K562 (cell line): ENCODE data around the gene RASSF6. TPM values are rescaled to one million over a fixed set of nuclear protein-coding genes. Genes with fewer than 3 reads are reported as not detected.

ENCODE experiments used
- ADNP ChIP-seq: fragments of 200-800 bp; sonication (Bioruptor generic); IDR thresholded peaks from 2 replicates; pipeline ENCODE4 v1.6.1; 2016; ENCODE audit warnings: missing genetic modification characterization, missing compliant biosample characterization
- C11orf30 ChIP-seq: fragments of 450-650 bp; IDR thresholded peaks from 2 replicates; pipeline ENCODE4 v1.6.1; 2016; ENCODE audit warnings: low read depth, mild to moderate bottlenecking
- CBFA2T3 ChIP-seq: fragments of 450-650 bp; IDR thresholded peaks from 2 replicates; pipeline ENCODE4 v1.6.1; 2017
- CBX3 ChIP-seq, 2 experiments: IDR thresholded peaks; 1 replicate in 1 of 2; 2 replicates in 1 of 2; pipeline ENCODE4 v1.6.1; 2012; ENCODE audit warnings: inconsistent platforms in 2 of 2, low read length in 2 of 2, borderline replicate concordance in 1 of 2, control low read depth in 1 of 2
- DACH1 ChIP-seq: fragments of 450-650 bp; IDR thresholded peaks from 2 replicates; pipeline ENCODE4 v1.6.1; 2018; ENCODE audit not compliant: partially characterized antibody
- ELF4 ChIP-seq: fragments of 450-650 bp; formaldehyde crosslinking; IDR thresholded peaks from 2 replicates; pipeline ENCODE4 v1.4.0; 2022; ENCODE audit warnings: missing genetic modification characterization
- EP300 ChIP-seq: IDR thresholded peaks from 2 replicates; pipeline ENCODE4 v1.6.1; 2012; ENCODE audit warnings: low read length, improper control_type of control experiment
- FOXK2 ChIP-seq, 2 experiments: fragments of 450-650 bp; IDR thresholded peaks in 1 of 2; conservative IDR thresholded peaks in 1 of 2; 2 replicates each; pipeline ENCODE4 v1.6.1; 2016; ENCODE audit warnings: low read depth in 2 of 2, mild to moderate bottlenecking in 1 of 2
- HNRNPK ChIP-seq: fragments of 200-400 bp; formaldehyde crosslinking; IDR thresholded peaks from one replicate; pipeline ENCODE4 v1.6.1; 2018; ENCODE audit warnings: mild to moderate bottlenecking, low read depth, low read length; ENCODE audit not compliant: poor library complexity, severe bottlenecking
- JUND ChIP-seq, 2 experiments: IDR thresholded peaks; 2 replicates in 1 of 2; 3 replicates in 1 of 2; pipeline ENCODE4 v1.6.1; 2011; ENCODE audit warnings: borderline replicate concordance in 2 of 2, low read depth in 2 of 2, low read length in 2 of 2, improper control_type of control experiment in 1 of 2, missing biosample characterization in 1 of 2, missing genetic modification characterization in 1 of 2, missing genetic modification reagents in 1 of 2
- MAFK ChIP-seq: IDR thresholded peaks from 2 replicates; pipeline ENCODE4 v1.6.1; 2011; ENCODE audit warnings: low read length, improper control_type of control experiment
- MAZ ChIP-seq, 2 experiments: fragments of 450-650 bp in 1 of 2; sonication (generic) in 1 of 2; formaldehyde crosslinking; IDR thresholded peaks in 1 of 2; conservative IDR thresholded peaks in 1 of 2; 2 replicates each; pipeline versions ENCODE4 v1.4.0 to v1.5.0; 2020; ENCODE audit warnings: mild to moderate bottlenecking in 1 of 2, missing genetic modification reagents in 1 of 2
- MBD2 ChIP-seq: sonication (generic); IDR thresholded peaks from 2 replicates; pipeline ENCODE4 v1.6.1; 2016; ENCODE audit warnings: low read depth, borderline replicate concordance
- MCM5 ChIP-seq: fragments of 450-650 bp; IDR thresholded peaks from 2 replicates; pipeline ENCODE4 v1.6.1; 2016; ENCODE audit warnings: low read depth
- NFE2 ChIP-seq: IDR thresholded peaks from 2 replicates; pipeline ENCODE4 v1.6.1; 2014; ENCODE audit warnings: antibody characterized with exemption, low read depth
- RCOR1 ChIP-seq, 2 experiments: IDR thresholded peaks; 2 replicates each; pipeline ENCODE4 v1.6.1; 2012; ENCODE audit warnings: low read depth in 2 of 2, low read length in 2 of 2, borderline replicate concordance in 1 of 2, improper control_type of control experiment in 1 of 2
- SMARCA4 ChIP-seq: fragments of 450-650 bp; IDR thresholded peaks from 2 replicates; pipeline ENCODE4 v1.6.1; 2016
- SOX6 ChIP-seq: fragments of 450-650 bp; IDR thresholded peaks from 2 replicates; pipeline ENCODE4 v1.6.1; 2014; ENCODE audit warnings: mild to moderate bottlenecking
- TCF3 ChIP-seq: sonication (generic); formaldehyde crosslinking; IDR thresholded peaks from 2 replicates; pipeline ENCODE4 v1.4.0; 2020; ENCODE audit warnings: mild to moderate bottlenecking, missing genetic modification reagents
- TFAP4 ChIP-seq: sonication (generic); formaldehyde crosslinking; IDR thresholded peaks from 2 replicates; pipeline ENCODE4 v1.8.0; 2022; ENCODE audit warnings: missing genetic modification reagents, mild to moderate bottlenecking, moderate library complexity, borderline replicate concordance
- U2AF2 ChIP-seq: fragments of 200-400 bp; formaldehyde crosslinking; optimal IDR thresholded peaks from 2 replicates; pipeline ENCODE3; 2017; ENCODE audit warnings: low read depth, mild to moderate bottlenecking, low read length
- ZEB2 ChIP-seq: fragments of 450-650 bp; IDR thresholded peaks from 2 replicates; pipeline ENCODE4 v1.6.1; 2016
- ZNF146 ChIP-seq: IDR thresholded peaks from one replicate; pipeline ENCODE4 v1.6.1; 2018; ENCODE audit warnings: missing compliant biosample characterization; ENCODE audit not compliant: unreplicated experiment
- ZNF224 ChIP-seq: sonication (generic); formaldehyde crosslinking; IDR thresholded peaks from 2 replicates; pipeline ENCODE4 v1.8.0; 2022; ENCODE audit warnings: mild to moderate bottlenecking, missing genetic modification reagents
- ZNF316 ChIP-seq: fragments of 450-650 bp; IDR thresholded peaks from 2 replicates; pipeline ENCODE4 v1.6.1; 2016
- polyA plus RNA-seq, 8 experiments: library from polyadenylated mRNA; depleted of rRNA in 4 of 8; stranded (reverse) in 5 of 8; unstranded in 3 of 8; fragments of >200 nt; fragmentation: Nextera tagmentation in 2 of 8; fragmentation: Illumina TruSeq in 1 of 8; extraction: Ambion mirVana in 2 of 8; extraction: Trizol in 1 of 8; gene quantifications; 2 replicates each; pipeline versions ENCODE4 v1.2.1 to v1.2.3, GENCODE V29; 2011 to 2014; ENCODE audit warnings: inconsistent platforms in 1 of 8, missing spikeins in 1 of 8
- total RNA-seq, 7 experiments: library from RNA; depleted of rRNA in 6 of 7; stranded (reverse); fragments of >200 nt in 6 of 7; fragmentation: Illumina TruSeq in 2 of 7; extraction: Trizol in 2 of 7; gene quantifications; 2 replicates each; pipeline versions ENCODE4 v1.2.1 to v1.2.3, GENCODE V29; 2011 to 2021; ENCODE audit warnings: low replicate concordance in 1 of 7
- TF ChIP-seq, protein P1 (sequence below): fragments of 200-800 bp; sonication (Bioruptor generic); IDR thresholded peaks from 2 replicates; pipeline ENCODE4 v1.6.1; 2016; ENCODE audit warnings: missing genetic modification characterization, missing compliant biosample characterization

The RASSF6 gene
- total and polyA plus RNA-seq, 9 of the 15 experiments (the other 6 are each of a cell fraction or from before 2014, with no cell fraction given), result under 0.01 to 0.25 (median 0.06) TPM; not detected in 1

- peak; percentile 68 for TF ChIP-seq JUND (IDR thresholded peaks at IDR 0.05; ENCODE audit: borderline replicate concordance, low read depth, low read length)
- peak; percentile 67; the same call in 1 of the 3 replicates for TF ChIP-seq JUND (tag; IDR thresholded peaks at IDR 0.05; ENCODE audit: borderline replicate concordance, low read depth, low read length)
- TF ChIP-seq ZNF146 (CRISPR knock-in tag), result no peak
- TF ChIP-seq SOX6, result no peak; the same call in none of the 2 replicates
- TF ChIP-seq TCF3 (CRISPR knock-in tag), result no peak
- peak; percentile 52; the same call in 1 of the 2 replicates for TF ChIP-seq ZEB2
- TF ChIP-seq EP300, result peak; percentile 11; the same call in 1 of the 2 replicates
- peak; percentile 44 for TF ChIP-seq DACH1
- peak; percentile 87 for TF ChIP-seq MAFK
- peak; percentile 92 for TF ChIP-seq C11orf30
- no peak for TF ChIP-seq ADNP (tag)
- TF ChIP-seq ELF4 (CRISPR knock-in tag), result no peak
- TF ChIP-seq, protein P1, sequence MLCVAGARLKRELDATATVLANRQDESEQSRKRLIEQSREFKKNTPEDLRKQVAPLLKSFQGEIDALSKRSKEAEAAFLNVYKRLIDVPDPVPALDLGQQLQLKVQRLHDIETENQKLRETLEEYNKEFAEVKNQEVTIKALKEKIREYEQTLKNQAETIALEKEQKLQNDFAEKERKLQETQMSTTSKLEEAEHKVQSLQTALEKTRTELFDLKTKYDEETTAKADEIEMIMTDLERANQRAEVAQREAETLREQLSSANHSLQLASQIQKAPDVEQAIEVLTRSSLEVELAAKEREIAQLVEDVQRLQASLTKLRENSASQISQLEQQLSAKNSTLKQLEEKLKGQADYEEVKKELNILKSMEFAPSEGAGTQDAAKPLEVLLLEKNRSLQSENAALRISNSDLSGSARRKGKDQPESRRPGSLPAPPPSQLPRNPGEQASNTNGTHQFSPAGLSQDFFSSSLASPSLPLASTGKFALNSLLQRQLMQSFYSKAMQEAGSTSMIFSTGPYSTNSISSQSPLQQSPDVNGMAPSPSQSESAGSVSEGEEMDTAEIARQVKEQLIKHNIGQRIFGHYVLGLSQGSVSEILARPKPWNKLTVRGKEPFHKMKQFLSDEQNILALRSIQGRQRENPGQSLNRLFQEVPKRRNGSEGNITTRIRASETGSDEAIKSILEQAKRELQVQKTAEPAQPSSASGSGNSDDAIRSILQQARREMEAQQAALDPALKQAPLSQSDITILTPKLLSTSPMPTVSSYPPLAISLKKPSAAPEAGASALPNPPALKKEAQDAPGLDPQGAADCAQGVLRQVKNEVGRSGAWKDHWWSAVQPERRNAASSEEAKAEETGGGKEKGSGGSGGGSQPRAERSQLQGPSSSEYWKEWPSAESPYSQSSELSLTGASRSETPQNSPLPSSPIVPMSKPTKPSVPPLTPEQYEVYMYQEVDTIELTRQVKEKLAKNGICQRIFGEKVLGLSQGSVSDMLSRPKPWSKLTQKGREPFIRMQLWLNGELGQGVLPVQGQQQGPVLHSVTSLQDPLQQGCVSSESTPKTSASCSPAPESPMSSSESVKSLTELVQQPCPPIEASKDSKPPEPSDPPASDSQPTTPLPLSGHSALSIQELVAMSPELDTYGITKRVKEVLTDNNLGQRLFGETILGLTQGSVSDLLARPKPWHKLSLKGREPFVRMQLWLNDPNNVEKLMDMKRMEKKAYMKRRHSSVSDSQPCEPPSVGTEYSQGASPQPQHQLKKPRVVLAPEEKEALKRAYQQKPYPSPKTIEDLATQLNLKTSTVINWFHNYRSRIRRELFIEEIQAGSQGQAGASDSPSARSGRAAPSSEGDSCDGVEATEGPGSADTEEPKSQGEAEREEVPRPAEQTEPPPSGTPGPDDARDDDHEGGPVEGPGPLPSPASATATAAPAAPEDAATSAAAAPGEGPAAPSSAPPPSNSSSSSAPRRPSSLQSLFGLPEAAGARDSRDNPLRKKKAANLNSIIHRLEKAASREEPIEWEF (CRISPR knock-in tag), result no peak
- no peak for TF ChIP-seq HNRNPK
- TF ChIP-seq MCM5, result no peak
- TF ChIP-seq CBFA2T3, result peak; percentile 54
- peak; percentile 71 for TF ChIP-seq TFAP4 (CRISPR knock-in tag)
- peak in 1 of 2 experiments; percentile 41; a peak in 1 of 4 replicates for TF ChIP-seq RCOR1 (IDR thresholded peaks at IDR 0.05; ENCODE audit: borderline replicate concordance in 1 of 2, low read depth in 2 of 2, low read length in 2 of 2)
- TF ChIP-seq ZNF316, result peak; percentile 90
- no peak for TF ChIP-seq ZNF224 (CRISPR knock-in tag)
- TF ChIP-seq SMARCA4, result peak; percentile 52; the same call in 1 of the 2 replicates
- no peak for TF ChIP-seq U2AF2
- TF ChIP-seq NFE2, result peak; percentile 98
- TF ChIP-seq CBX3 (IDR thresholded peaks at IDR 0.05; ENCODE audit: borderline replicate concordance in 1 of 2, low read length in 2 of 2), result no peak
- 0 out of 4 replicates have a peak, but pooled peaks of 1 of the 2 experiments have one; percentile 4 for TF ChIP-seq MAZ (CRISPR knock-in tag; conservative IDR thresholded peaks at IDR 0.05 in 1 of 2, IDR thresholded peaks at IDR 0.05 in 1 of 2)
- TF ChIP-seq FOXK2 (conservative IDR thresholded peaks at IDR 0.05 in 1 of 2, IDR thresholded peaks at IDR 0.05 in 1 of 2; ENCODE audit: low read depth in 2 of 2), result no peak
- no peak for TF ChIP-seq MBD2
Observed at GRCh38 chr4:73599182-73599581, 21.1 kb downstream of the RASSF6 start (continued).
